Upper lobe of left lung (tissue), 6 donors: ENCODE data around the gene RPL28. TPM values are rescaled to one million over a fixed set of nuclear protein-coding genes. Genes with fewer than 3 reads are reported as not detected.
"Not testable (repeated sequence)": the region's sequence is repeated elsewhere in the genome, so short reads cannot be mapped to it uniquely, and the experiment has no call there.

Source experiments
- ATAC-seq, 2 donors: fragments of 200-7000 bp; cut with Tn5 transposase; one replicate each; pipeline ENCODE4 v1.9.1; 2022; ENCODE audit warnings: mild to moderate bottlenecking in 2 of 2, moderate library complexity in 2 of 2; ENCODE audit not compliant: low FRiP score in 2 of 2
- DNase-seq, 2 donors: peaks; one replicate each; pipeline ENCODE4 v3.0.0-alpha.2; 2019 to 2020
- H3K27ac ChIP-seq, 4 donors: fragments of 200-600 bp; sonication (generic); one replicate each; pipeline ENCODE4 v1.5.1; 2016 to 2019
- H3K27me3 ChIP-seq, 4 donors: fragments of 200-600 bp; sonication (generic); one replicate each; pipeline ENCODE4 v1.5.1; 2017 to 2019
- H3K36me3 ChIP-seq, 4 donors: fragments of 200-600 bp; sonication (generic); one replicate each; pipeline ENCODE4 v1.5.1; 2016 to 2019
- H3K4me1 ChIP-seq, 4 donors: fragments of 200-600 bp; sonication (generic); one replicate each; pipeline ENCODE4 v1.5.1; 2018 to 2019
- H3K4me3 ChIP-seq, 4 donors: fragments of 200-600 bp; sonication (generic); one replicate each; pipeline ENCODE4 v1.5.1; 2017 to 2019; ENCODE audit warnings: mild to moderate bottlenecking in 2 of 4, moderate library complexity in 1 of 4
- H3K9me3 ChIP-seq, 4 donors: fragments of 200-600 bp; sonication (generic); one replicate each; pipeline ENCODE4 v1.5.1; 2018 to 2019
- CTCF ChIP-seq, 6 experiments: fragments of 450-650 bp in 4 of 6; fragments of 200-600 bp in 2 of 6; sonication (generic) in 2 of 6; IDR thresholded peaks; one replicate each; pipeline ENCODE4 v1.5.1; 2016 to 2019; ENCODE audit warnings: antibody characterized with exemption in 6 of 6
- EP300 ChIP-seq, 4 donors: sonication (generic); formaldehyde crosslinking; IDR thresholded peaks; one replicate each; pipeline ENCODE4 v1.5.1; 2017; ENCODE audit warnings: antibody characterized with exemption in 4 of 4, control low read depth in 2 of 4
- POLR2A ChIP-seq, 4 donors: fragments of 450-650 bp; IDR thresholded peaks; one replicate each; pipeline ENCODE4 v1.5.1; 2016 to 2017; ENCODE audit warnings: antibody characterized with exemption in 4 of 4, mild to moderate bottlenecking in 2 of 4
- POLR2AphosphoS5 ChIP-seq, 2 donors: sonication (generic); formaldehyde crosslinking; IDR thresholded peaks; one replicate each; pipeline ENCODE4 v1.5.1; 2017; ENCODE audit warnings: antibody characterized with exemption in 2 of 2
- WGBS, 2 donors: methylation state at CpG; one replicate each; pipeline ENCODE4 v1.1.5; 2017 to 2018; 5-methylcytosine and 5-hydroxymethylcytosine counted together
- total RNA-seq, 6 donors: library from RNA; depleted of rRNA in 4 of 6; stranded (reverse); fragments of >200 nt in 4 of 6; gene quantifications; one replicate each; pipeline versions ENCODE4 v1.1.0 to v1.2.1, GENCODE V29; 2016 to 2021
- donor health status: DM: no; HTN: no; CAD: no; lungs with moderate emphysema.
- donor health status: DM: no; HTN: yes; CAD: no; lungs with severe emphysema.

Gene RPL28
- total RNA-seq, 6 donors from 2014 or later: 308 to 1,892 (median 534) TPM

DNA sequence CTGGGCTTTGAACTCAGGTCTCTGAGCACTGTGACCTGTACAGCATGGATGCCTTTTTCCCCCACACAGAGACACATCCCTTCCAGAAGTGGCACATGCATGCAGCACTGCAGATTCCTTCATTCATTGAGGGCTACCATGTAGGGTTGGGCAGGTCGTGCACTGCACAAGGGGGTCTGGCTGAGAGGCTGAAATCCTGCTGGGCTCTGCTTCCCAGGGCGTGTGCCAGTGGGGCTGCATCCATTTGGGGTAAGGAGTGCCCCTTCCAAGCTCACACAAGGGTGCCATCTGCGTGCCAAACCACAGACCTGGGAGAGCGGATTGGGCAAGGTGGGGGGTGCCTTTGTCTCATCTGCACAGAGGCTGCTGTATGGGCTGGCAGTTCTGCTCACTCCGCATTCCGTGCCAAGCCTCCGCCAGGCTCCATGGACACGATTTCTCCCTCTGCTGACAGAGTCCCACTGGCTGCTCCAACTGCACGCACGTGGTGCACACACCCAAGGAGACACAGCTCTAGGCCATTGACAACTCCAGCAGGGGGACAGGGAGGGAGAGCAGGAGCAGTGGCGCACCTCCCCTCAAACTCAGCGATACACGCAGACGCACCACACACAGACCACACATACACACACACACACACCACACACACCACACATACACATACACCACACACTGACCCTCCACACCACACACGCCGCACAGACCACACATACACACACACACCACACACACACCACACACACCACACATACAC is 61.9 kb downstream of the RPL28 start:
- Histone ChIP-seq H3K36me3 (no peaks in the 10 kb centered on the region), H3K27me3 (peaks cover 7 to 42% (median 30%) of the 10 kb centered on the region in 4 donors), H3K4me3 (no peak overlapping the region), H3K9me3 (no peaks in the 10 kb centered on the region), H3K4me1 (peaks cover 15 to 26% (median 16%) of the 10 kb centered on the region in 4 donors), H3K27ac (no peak overlapping the region)
- no peak for DNase-seq
- TF ChIP-seq EP300 (IDR thresholded peaks at IDR 0.05) (no peak), POLR2A (IDR thresholded peaks at IDR 0.05) (no peak), CTCF (IDR thresholded peaks at IDR 0.05) (peak in 1 of 6 experiments; percentile 5), POLR2AphosphoS5 (IDR thresholded peaks at IDR 0.05) (no peak)
- ATAC-seq: peak in 1 of 2 donors; percentile 23
- 28 to 81% methylated on average over 2 to 16 of the region's 16 CpGs for WGBS, 2 donors

DNA sequence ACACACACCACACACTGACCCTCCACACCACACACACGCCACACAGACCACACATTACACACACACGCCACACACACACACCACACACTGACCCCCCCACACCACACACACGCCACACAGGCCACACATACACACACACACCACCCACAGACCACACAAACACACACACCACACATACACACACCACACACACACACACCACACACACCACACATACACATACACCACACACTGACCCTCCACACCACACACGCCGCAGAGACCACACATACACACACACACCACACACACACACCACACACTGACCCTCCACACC is 62.4 kb downstream of the RPL28 start:
- not testable (repeated sequence) for H3K36me3 ChIP-seq, H3K9me3 ChIP-seq, H3K4me3 ChIP-seq, H3K27ac ChIP-seq, ATAC-seq, DNase-seq
- 87 to 90% methylated on average over 5 of the region's 5 CpGs for WGBS, 2 donors
- H3K4me1 ChIP-seq: peaks cover 15 to 26% (median 20%) of the 10 kb centered on the region in 4 donors
- H3K27me3 ChIP-seq: peaks cover 7 to 40% (median 27%) of the 10 kb centered on the region in 4 donors

- H3K27me3 ChIP-seq: peaks cover 7 to 28% (median 20%) of the 10 kb centered on the region in 4 donors
- peaks cover 15 to 22% (median 20%) of the 10 kb centered on the region in 4 donors for H3K4me1 ChIP-seq
- TF ChIP-seq POLR2AphosphoS5 (IDR thresholded peaks at IDR 0.05) (no peak), POLR2A (IDR thresholded peaks at IDR 0.05) (no peak), EP300 (IDR thresholded peaks at IDR 0.05) (no peak), CTCF (IDR thresholded peaks at IDR 0.05) (no peak)
- H3K36me3 ChIP-seq: peaks cover 0 to 7% (median 0%) of the 10 kb centered on the region in 4 donors
- DNase-seq (no peak), ATAC-seq (no peak)
- 38 to 40% methylated on average over 5 to 16 of the region's 16 CpGs for WGBS, 2 donors
- H3K9me3 ChIP-seq: no peaks in the 10 kb centered on the region
- no peak overlapping the region for H3K27ac ChIP-seq
- H3K4me3 ChIP-seq: no peak overlapping the region
Observed at GRCh38 chr19:55449469-55449868, 63.7 kb downstream of the RPL28 start.

- DNase-seq (peak in 1 of 2 donors; percentile 85), ATAC-seq (peak in 1 of 2 donors; percentile 8)
- H3K9me3 ChIP-seq: no peaks in the 10 kb centered on the region
- peaks cover 0 to 20% (median 9%) of the 10 kb centered on the region in 4 donors for H3K36me3 ChIP-seq
- TF ChIP-seq POLR2AphosphoS5 (IDR thresholded peaks at IDR 0.05) (no peak), EP300 (IDR thresholded peaks at IDR 0.05) (no peak), POLR2A (IDR thresholded peaks at IDR 0.05) (no peak), CTCF (IDR thresholded peaks at IDR 0.05) (no peak)
- peaks cover 15 to 22% (median 20%) of the 10 kb centered on the region in 4 donors for H3K4me1 ChIP-seq
- WGBS, 2 donors: 1 to 3% methylated on average over 23 to 34 of the region's 80 CpGs
- H3K4me3 ChIP-seq: peak overlapping the region in 2 of 4 donors; percentile 10 to 21
- no peak overlapping the region for H3K27ac ChIP-seq
- peaks cover 7 to 27% (median 16%) of the 10 kb centered on the region in 4 donors for H3K27me3 ChIP-seq
Observed at GRCh38 chr19:55451163-55451964, 65.6 kb downstream of the RPL28 start.
